PC-9 (cell line): ENCODE results near the gene GNMT. TPM values are rescaled to one million over a fixed set of nuclear protein-coding genes. Genes with fewer than 3 reads are reported as not detected.

Experiments
- BruUV-seq: library from RNA; stranded (reverse); fragments of 400-500 nt; replicated peaks from 2 replicates; lab custom pipeline; 2021; lab: Mats Ljungman, UMichigan
- CTCF ChIA-PET: fragments of 300-600 bp; sonication (Branson Sonifier 250); formaldehyde crosslinking; loops from one replicate; lab custom pipeline; 2022; ENCODE audit warnings: antibody characterized with exemption; lab: Charles Lee
- POLR2A ChIA-PET: fragments of 300-600 bp; sonication (Branson Sonifier 250); formaldehyde crosslinking; loops from one replicate; lab custom pipeline; 2022; ENCODE audit warnings: antibody characterized with exemption; ENCODE audit not compliant: unreplicated experiment; lab: Charles Lee
- DNase-seq, 2 experiments: peaks; one replicate each; pipeline versions ENCODE4 v3.0.0 to v3.0.0-alpha.2; 2015 to 2022; ENCODE audit warnings: mixed read lengths in 1 of 2
- H2AFZ ChIP-seq: fragments of 200-600 bp; sonication (generic); 2 replicates; pipeline ENCODE4 v1.8.1; 2017; ENCODE audit warnings: antibody characterized with exemption
- H3F3A ChIP-seq: fragments of 200-600 bp; sonication (generic); 2 replicates; pipeline ENCODE4 v1.8.1; 2017; ENCODE audit warnings: antibody characterized with exemption, mild to moderate bottlenecking, low read depth; ENCODE audit not compliant: insufficient read depth
- H3K27ac ChIP-seq: fragments of 200-600 bp; sonication (generic); 2 replicates; pipeline ENCODE4 v1.6.1; 2016; ENCODE audit warnings: mixed run types
- H3K27me3 ChIP-seq: fragments of 200-600 bp; sonication (generic); 2 replicates; pipeline ENCODE4 v1.6.1; 2016; ENCODE audit warnings: low read depth, mixed run types; ENCODE audit not compliant: insufficient read depth
- H3K36me3 ChIP-seq: fragments of 200-600 bp; sonication (generic); 2 replicates; pipeline ENCODE4 v1.6.1; 2016; ENCODE audit warnings: low read depth, mixed run types
- H3K4me1 ChIP-seq: fragments of 200-600 bp; sonication (generic); replicated peaks from 2 replicates; pipeline ENCODE4 v1.6.1; 2016; ENCODE audit warnings: mixed run types; ENCODE audit not compliant: insufficient read depth
- H3K4me2 ChIP-seq: fragments of 200-600 bp; sonication (generic); 2 replicates; pipeline ENCODE4 v1.6.1; 2017; ENCODE audit warnings: mixed run types
- H3K4me3 ChIP-seq: fragments of 200-600 bp; sonication (generic); 2 replicates; pipeline ENCODE4 v1.6.1; 2016; ENCODE audit warnings: mixed run types
- H3K79me2 ChIP-seq: fragments of 200-600 bp; sonication (generic); 2 replicates; pipeline ENCODE4 v1.6.1; 2017; ENCODE audit warnings: low read depth, mixed run types
- H3K9me2 ChIP-seq: fragments of 200-600 bp; sonication (generic); 2 replicates; pipeline ENCODE4 v1.8.1; 2017; ENCODE audit warnings: mild to moderate bottlenecking; ENCODE audit not compliant: insufficient read depth
- H3K9me3 ChIP-seq: fragments of 200-600 bp; sonication (generic); 2 replicates; pipeline ENCODE4 v1.8.1; 2016; ENCODE audit warnings: low read depth; ENCODE audit not compliant: insufficient read depth
- H4K20me1 ChIP-seq: fragments of 200-600 bp; sonication (generic); 2 replicates; pipeline ENCODE4 v1.8.1; 2017; ENCODE audit not compliant: insufficient read depth
- EZH2 ChIP-seq: fragments of 200-600 bp; sonication (generic); IDR thresholded peaks from 2 replicates; pipeline ENCODE4 v1.8.0; 2017; ENCODE audit warnings: antibody characterized with exemption, low read depth
- intact Hi-C: fragments of 100-400 bp; cut with micrococcal nuclease; formaldehyde crosslinking; loops from one replicate; pipeline ENCODE4 v1.10.0; 2022; ENCODE audit not compliant: unreplicated experiment
- total RNA-seq: library from RNA; stranded (reverse); gene quantifications from 2 replicates; pipeline ENCODE4 v1.2.3, GENCODE V29; 2021
- TF ChIP-seq, protein P1 (sequence below): fragments of 200-600 bp; sonication (generic); conservative IDR thresholded peaks from 2 replicates; pipeline ENCODE4 v1.6.1; 2017; ENCODE audit warnings: mixed run types, antibody characterized with exemption, mild to moderate bottlenecking, moderate library complexity

GNMT gene
- total RNA-seq, 1 experiment from 2014 or later = 0.57 TPM

- ChIA-PET CTCF (interaction anchor here (0.5 to 0.6 kb wide), 2 partner anchors 39 to 40 kb away, joined by 3 to 8 read pairs; no protein-coding TSS in a partner anchor), POLR2A (interaction anchor here (0.5 to 0.6 kb wide), 6 partner anchors 10 to 1265 kb away, joined by 3 to 6 read pairs (median 4); partner anchors contain the start of genes PPP2R5D and RRP36)
- H3K36me3 ChIP-seq = no peaks in the 10 kb centered on the region
- no peaks in the 10 kb centered on the region for H3K9me2 ChIP-seq
- no TSS peak for BruUV-seq
- no peaks in the 10 kb centered on the region for H3K9me3 ChIP-seq
- H3K4me2 ChIP-seq = peak overlapping the region; percentile 86
- H3K4me1 ChIP-seq = peaks cover 11% of the 10 kb centered on the region
- peaks cover 9% of the 10 kb centered on the region; the same call in 1 of the 2 replicates for H3F3A ChIP-seq
- H3K79me2 ChIP-seq = no peaks in the 10 kb centered on the region
- peak overlapping the region; percentile 84; the same call in 1 of the 2 replicates for H2AFZ ChIP-seq
- no peaks in the 10 kb centered on the region for H4K20me1 ChIP-seq
- DNase-seq = no peak
- TF ChIP-seq, protein P1, sequence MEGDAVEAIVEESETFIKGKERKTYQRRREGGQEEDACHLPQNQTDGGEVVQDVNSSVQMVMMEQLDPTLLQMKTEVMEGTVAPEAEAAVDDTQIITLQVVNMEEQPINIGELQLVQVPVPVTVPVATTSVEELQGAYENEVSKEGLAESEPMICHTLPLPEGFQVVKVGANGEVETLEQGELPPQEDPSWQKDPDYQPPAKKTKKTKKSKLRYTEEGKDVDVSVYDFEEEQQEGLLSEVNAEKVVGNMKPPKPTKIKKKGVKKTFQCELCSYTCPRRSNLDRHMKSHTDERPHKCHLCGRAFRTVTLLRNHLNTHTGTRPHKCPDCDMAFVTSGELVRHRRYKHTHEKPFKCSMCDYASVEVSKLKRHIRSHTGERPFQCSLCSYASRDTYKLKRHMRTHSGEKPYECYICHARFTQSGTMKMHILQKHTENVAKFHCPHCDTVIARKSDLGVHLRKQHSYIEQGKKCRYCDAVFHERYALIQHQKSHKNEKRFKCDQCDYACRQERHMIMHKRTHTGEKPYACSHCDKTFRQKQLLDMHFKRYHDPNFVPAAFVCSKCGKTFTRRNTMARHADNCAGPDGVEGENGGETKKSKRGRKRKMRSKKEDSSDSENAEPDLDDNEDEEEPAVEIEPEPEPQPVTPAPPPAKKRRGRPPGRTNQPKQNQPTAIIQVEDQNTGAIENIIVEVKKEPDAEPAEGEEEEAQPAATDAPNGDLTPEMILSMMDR = no peak
- no peak for TF ChIP-seq EZH2
- intact Hi-C loops = no loop called here
- H3K27ac ChIP-seq = no peak overlapping the region
- peak overlapping the region; percentile 58 for H3K4me3 ChIP-seq
- no peaks in the 10 kb centered on the region for H3K27me3 ChIP-seq
Measured at GRCh38 chr6:42959917-42960242, 674 bp upstream of the GNMT start.

GRCh38 chr6:42961020-42961470 is 491 bp downstream of the GNMT start:
- CTCF ChIA-PET = no interaction called here
- intact Hi-C loops = no loop called here
- H3K27me3 ChIP-seq = no peaks in the 10 kb centered on the region

DNA sequence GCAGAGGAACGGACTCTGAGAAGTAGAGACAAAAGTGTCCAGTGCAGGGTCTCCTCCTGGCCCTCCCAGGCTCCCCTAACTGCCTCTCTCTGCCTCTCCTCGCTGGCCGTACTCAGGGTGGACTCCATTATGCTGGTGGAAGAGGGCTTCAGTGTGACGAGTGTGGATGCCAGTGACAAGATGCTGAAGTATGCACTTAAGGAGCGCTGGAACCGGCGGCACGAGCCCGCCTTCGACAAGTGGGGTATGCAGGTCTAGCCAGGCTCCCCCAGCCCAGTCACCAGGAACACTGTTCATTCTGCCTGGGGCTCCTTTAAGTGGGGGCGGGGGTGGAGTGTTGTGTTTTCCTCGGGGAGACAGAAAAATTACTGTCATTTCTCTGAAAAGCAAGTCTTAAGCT is 1.5 kb downstream of the GNMT start:
- Histone ChIP-seq H3K79me2 (no peaks in the 10 kb centered on the region), H4K20me1 (no peaks in the 10 kb centered on the region), H2AFZ (no peak overlapping the region), H3K27me3 (no peaks in the 10 kb centered on the region), H3K4me1 (peaks cover 11% of the 10 kb centered on the region), H3K27ac (no peak overlapping the region), H3K4me2 (no peak overlapping the region), H3K36me3 (no peaks in the 10 kb centered on the region; the same call in 1 of the 2 replicates), H3K9me2 (no peaks in the 10 kb centered on the region), H3F3A (peaks cover 9% of the 10 kb centered on the region; the same call in 1 of the 2 replicates), H3K4me3 (no peak overlapping the region), H3K9me3 (no peaks in the 10 kb centered on the region)
- no TSS peak for BruUV-seq
- no peak for DNase-seq
- intact Hi-C loops = no loop called here
- TF ChIP-seq EZH2 = no peak
- TF ChIP-seq, protein P1 = no peak
- POLR2A ChIA-PET = no interaction called here
- CTCF ChIA-PET = no interaction called here

More at GRCh38 chr6:42961020-42961470, 491 bp downstream of the GNMT start:
- DNase-seq = peak in 1 of 2 experiments; percentile 43
- Histone ChIP-seq H3K4me1 (peaks cover 11% of the 10 kb centered on the region), H3K9me2 (no peaks in the 10 kb centered on the region), H3K27ac (no peak overlapping the region), H3K4me2 (peak overlapping the region; percentile 86), H4K20me1 (no peaks in the 10 kb centered on the region), H3K4me3 (peak overlapping the region; percentile 58), H3F3A (peaks cover 9% of the 10 kb centered on the region; the same call in 1 of the 2 replicates), H3K79me2 (no peaks in the 10 kb centered on the region), H3K36me3 (no peaks in the 10 kb centered on the region; the same call in 1 of the 2 replicates), H2AFZ (peak overlapping the region; percentile 84), H3K9me3 (no peaks in the 10 kb centered on the region)
- POLR2A ChIA-PET = no interaction called here
- TF ChIP-seq, protein P1 = no peak
- no peak for TF ChIP-seq EZH2
- BruUV-seq = no TSS peak
